Natural killer cell (primary cell): ENCODE measurements around the gene BCAS2. TPM values are rescaled to one million over a fixed set of nuclear protein-coding genes. Genes with fewer than 3 reads are reported as not detected.

Experiments
- ATAC-seq, 3 donors: fragments of 150-1000 bp in 2 of 3; fragments of 200-7000 bp in 1 of 3; cut with Tn5 transposase; 1 replicate in 1 of 3; 2 replicates in 2 of 3; pipeline ENCODE4 v1.10.0; 2021; ENCODE audit warnings: mild to moderate bottlenecking in 2 of 3, moderate library complexity in 2 of 3
- DNase-seq, 2 donors: peaks; one replicate each; pipeline versions ENCODE4 v3.0.0 to v3.0.0-alpha.2; 2013 to 2021; ENCODE audit warnings: mixed read lengths in 1 of 2
- H3K27ac ChIP-seq: one replicate; pipeline ENCODE4 v1.5.1; 2013; ENCODE audit warnings: mild to moderate bottlenecking, low read length
- H3K27me3 ChIP-seq: one replicate; pipeline ENCODE4 v1.6.1; 2013; ENCODE audit warnings: low read length; ENCODE audit not compliant: control insufficient read depth, insufficient read depth
- H3K36me3 ChIP-seq: one replicate; pipeline ENCODE4 v1.6.1; 2013; ENCODE audit warnings: low read length; ENCODE audit not compliant: control insufficient read depth, insufficient read depth
- H3K4me1 ChIP-seq: one replicate; pipeline ENCODE4 v1.6.1; 2013; ENCODE audit warnings: low read length; ENCODE audit not compliant: control insufficient read depth, insufficient read depth
- H3K4me3 ChIP-seq: one replicate; pipeline ENCODE4 v1.5.1; 2013; ENCODE audit warnings: low read length
- H3K9me3 ChIP-seq: one replicate; pipeline ENCODE4 v1.6.1; 2013; ENCODE audit warnings: low read length; ENCODE audit not compliant: control insufficient read depth, insufficient read depth
- H3K27ac Mint-ChIP-seq, 2 donors: one replicate each; pipeline ENCODE4 v1.8.0; 2022; ENCODE audit warnings: mild to moderate bottlenecking in 2 of 2, mixed read lengths in 2 of 2, moderate library complexity in 1 of 2
- H3K27me3 Mint-ChIP-seq, 2 donors: one replicate each; pipeline ENCODE4 v1.8.0; 2022; ENCODE audit warnings: low read depth in 2 of 2, mixed read lengths in 2 of 2
- H3K36me3 Mint-ChIP-seq: one replicate; pipeline ENCODE4 v1.8.0; 2022; ENCODE audit warnings: mixed read lengths
- H3K4me1 Mint-ChIP-seq, 2 donors: one replicate each; pipeline ENCODE4 v1.8.0; 2022; ENCODE audit warnings: mixed read lengths in 2 of 2
- H3K4me3 Mint-ChIP-seq: one replicate; pipeline ENCODE4 v1.8.0; 2022; ENCODE audit warnings: mild to moderate bottlenecking, moderate library complexity, mixed read lengths
- H3K9me3 Mint-ChIP-seq, 2 donors: one replicate each; pipeline ENCODE4 v1.8.0; 2022; ENCODE audit warnings: mixed read lengths in 2 of 2
- WGBS: methylation state at CpG from one replicate; pipeline ENCODE4 v1.1.7; 2013; ENCODE audit warnings: missing lambda C conversion rate; ENCODE audit not compliant: insufficient coverage; 5-methylcytosine and 5-hydroxymethylcytosine counted together
- intact Hi-C: fragments of 100-400 bp; cut with micrococcal nuclease; formaldehyde crosslinking; loops from one replicate; pipeline ENCODE4 v1.14.2; 2022
- total RNA-seq, 4 donors: library from RNA; stranded (reverse); fragments of 120-200 nt in 1 of 4; gene quantifications; one replicate each; pipeline versions ENCODE4 v1.2.3 to v1.2.4, GENCODE V29; 2013 to 2022
- TF ChIP-seq, protein P1 (sequence below): fragments of 200-600 bp; IDR thresholded peaks from one replicate; pipeline ENCODE4 v1.8.0; 2022; ENCODE audit warnings: antibody characterized with exemption

Gene BCAS2
- total RNA-seq, 3 donors from 2014 or later (not counting 1 experiment from before 2014, with no cell fraction given): 45.5 to 76.7 (median 62.0) TPM

GRCh38 chr1:114609026-114609425, 27.6 kb upstream of the BCAS2 start:
- Mint-ChIP-seq H3K4me3 (no peak overlapping the region), H3K27ac (no peak overlapping the region), H3K9me3 (no peaks in the 10 kb centered on the region), H3K27me3 (peaks cover 13 to 14% of the 10 kb centered on the region in 2 donors), H3K4me1 (no peaks in the 10 kb centered on the region), H3K36me3 (no peaks in the 10 kb centered on the region)
- intact Hi-C loops: no loop called here
- TF ChIP-seq, protein P1, sequence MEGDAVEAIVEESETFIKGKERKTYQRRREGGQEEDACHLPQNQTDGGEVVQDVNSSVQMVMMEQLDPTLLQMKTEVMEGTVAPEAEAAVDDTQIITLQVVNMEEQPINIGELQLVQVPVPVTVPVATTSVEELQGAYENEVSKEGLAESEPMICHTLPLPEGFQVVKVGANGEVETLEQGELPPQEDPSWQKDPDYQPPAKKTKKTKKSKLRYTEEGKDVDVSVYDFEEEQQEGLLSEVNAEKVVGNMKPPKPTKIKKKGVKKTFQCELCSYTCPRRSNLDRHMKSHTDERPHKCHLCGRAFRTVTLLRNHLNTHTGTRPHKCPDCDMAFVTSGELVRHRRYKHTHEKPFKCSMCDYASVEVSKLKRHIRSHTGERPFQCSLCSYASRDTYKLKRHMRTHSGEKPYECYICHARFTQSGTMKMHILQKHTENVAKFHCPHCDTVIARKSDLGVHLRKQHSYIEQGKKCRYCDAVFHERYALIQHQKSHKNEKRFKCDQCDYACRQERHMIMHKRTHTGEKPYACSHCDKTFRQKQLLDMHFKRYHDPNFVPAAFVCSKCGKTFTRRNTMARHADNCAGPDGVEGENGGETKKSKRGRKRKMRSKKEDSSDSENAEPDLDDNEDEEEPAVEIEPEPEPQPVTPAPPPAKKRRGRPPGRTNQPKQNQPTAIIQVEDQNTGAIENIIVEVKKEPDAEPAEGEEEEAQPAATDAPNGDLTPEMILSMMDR: no peak
- Histone ChIP-seq H3K4me3 (no peak overlapping the region), H3K36me3 (no peaks in the 10 kb centered on the region), H3K9me3 (no peaks in the 10 kb centered on the region), H3K27ac (no peak overlapping the region), H3K27me3 (no peaks in the 10 kb centered on the region), H3K4me1 (no peaks in the 10 kb centered on the region)
- no peak for DNase-seq
- ATAC-seq: no peak
- 100% methylated on average over 2 of the region's 3 CpGs for WGBS

GRCh38 chr1:114607223-114607622, 25.8 kb upstream of the BCAS2 start:
- Histone ChIP-seq H3K9me3 (no peaks in the 10 kb centered on the region), H3K36me3 (no peaks in the 10 kb centered on the region), H3K27me3 (no peaks in the 10 kb centered on the region), H3K27ac (no peak overlapping the region), H3K4me1 (no peaks in the 10 kb centered on the region), H3K4me3 (no peak overlapping the region)
- H3K27ac Mint-ChIP-seq: no peak overlapping the region
- TF ChIP-seq, protein P1: no peak
- H3K4me3 Mint-ChIP-seq: no peak overlapping the region
- no peak for ATAC-seq
- H3K27me3 Mint-ChIP-seq: peaks cover 13 to 15% of the 10 kb centered on the region in 2 donors
- no peaks in the 10 kb centered on the region for H3K9me3 Mint-ChIP-seq
- H3K36me3 Mint-ChIP-seq: no peaks in the 10 kb centered on the region
- WGBS: 90% methylated on average over 1 of the region's 1 CpG
- intact Hi-C loops: no loop called here
- H3K4me1 Mint-ChIP-seq: no peaks in the 10 kb centered on the region
- DNase-seq: no peak

GRCh38 chr1:114597949-114598348, 16.5 kb upstream of the BCAS2 start:
- H3K36me3 Mint-ChIP-seq: no peaks in the 10 kb centered on the region

GRCh38 chr1:114595602-114596001, 14.2 kb upstream of the BCAS2 start:
- peaks cover 3% of the 10 kb centered on the region for H3K27me3 ChIP-seq
- H3K4me1 ChIP-seq: no peaks in the 10 kb centered on the region
- Mint-ChIP-seq H3K36me3 (no peaks in the 10 kb centered on the region), H3K27ac (no peak overlapping the region), H3K4me3 (no peak overlapping the region), H3K9me3 (no peaks in the 10 kb centered on the region), H3K27me3 (peaks cover 16 to 18% of the 10 kb centered on the region in 2 donors), H3K4me1 (no peaks in the 10 kb centered on the region)
- no peak for ATAC-seq
- intact Hi-C loops: no loop called here
- H3K36me3 ChIP-seq: no peaks in the 10 kb centered on the region
- no peaks in the 10 kb centered on the region for H3K9me3 ChIP-seq
- H3K27ac ChIP-seq: no peak overlapping the region
- no peak overlapping the region for H3K4me3 ChIP-seq
- TF ChIP-seq, protein P1: no peak
- DNase-seq: no peak

More at GRCh38 chr1:114597949-114598348, 16.5 kb upstream of the BCAS2 start:
- ATAC-seq: no peak
- TF ChIP-seq, protein P1: no peak
- no peaks in the 10 kb centered on the region for H3K4me1 ChIP-seq
- H3K9me3 ChIP-seq: no peaks in the 10 kb centered on the region
- Mint-ChIP-seq H3K9me3 (no peaks in the 10 kb centered on the region), H3K27me3 (peaks cover 13 to 14% of the 10 kb centered on the region in 2 donors), H3K4me3 (no peak overlapping the region), H3K27ac (no peak overlapping the region), H3K4me1 (no peaks in the 10 kb centered on the region)
- intact Hi-C loops: no loop called here
- WGBS: no CpG with 5 or more reads among the region's 1 CpG
- peaks cover 3% of the 10 kb centered on the region for H3K27me3 ChIP-seq
- no peak overlapping the region for H3K27ac ChIP-seq
- no peaks in the 10 kb centered on the region for H3K36me3 ChIP-seq
- no peak for DNase-seq
- H3K4me3 ChIP-seq: no peak overlapping the region
